ENCODE results near the gene SRGAP1. TPM values are rescaled to one million over a fixed set of nuclear protein-coding genes. Genes with fewer than 3 reads are reported as not detected.

SRGAP1 gene
- total RNA-seq: 1.3 and 3.2 TPM in 2 replicates

GRCh38 chr12:63844391-63845341 is at the start of gene SRGAP1:
Gene SRGAP1 (plus strand): TSS chr12:63844700. CDS start chr12:63844817, 117 bp downstream.
- DNase-seq (ENCODE audit: low read depth in 2 of 2): peak in 1 of 2 donors; percentile 70

GRCh38 chr12:63795032-63795687 is 49.3 kb upstream of the SRGAP1 start:
- no peak for DNase-seq (ENCODE audit: low read depth in 2 of 2)

GRCh38 chr12:63795944-63796343 is 48.6 kb upstream of the SRGAP1 start:
- no peak for DNase-seq (ENCODE audit: low read depth in 2 of 2)

GRCh38 chr12:63802012-63802608 is 42.4 kb upstream of the SRGAP1 start:
- DNase-seq (ENCODE audit: low read depth in 2 of 2): peak; percentile 15 to 33

GRCh38 chr12:63804746-63805145 is 39.8 kb upstream of the SRGAP1 start:
- DNase-seq (ENCODE audit: low read depth in 2 of 2): no peak

GRCh38 chr12:63805704-63806672 is 38.5 kb upstream of the SRGAP1 start:
- DNase-seq (ENCODE audit: low read depth in 2 of 2): peak in 1 of 2 donors; percentile 5

- DNase-seq (ENCODE audit: low read depth in 2 of 2): no peak
These were observed 35.9 kb upstream of the SRGAP1 start for GRCh38 chr12:63808631-63809030.

- DNase-seq (ENCODE audit: low read depth in 2 of 2): no peak
These were observed 34.9 kb upstream of the SRGAP1 start for GRCh38 chr12:63809566-63809965.

- DNase-seq (ENCODE audit: low read depth in 2 of 2): no peak
These were observed 33.2 kb upstream of the SRGAP1 start for GRCh38 chr12:63811334-63811733.

- DNase-seq (ENCODE audit: low read depth in 2 of 2): no peak
These were observed 32.7 kb upstream of the SRGAP1 start for GRCh38 chr12:63811755-63812154.

- DNase-seq (ENCODE audit: low read depth in 2 of 2): no peak
These were observed 30.2 kb upstream of the SRGAP1 start for GRCh38 chr12:63814146-63814772.

GRCh38 chr12:63815482-63815852 is 29.0 kb upstream of the SRGAP1 start:
- no peak for DNase-seq (ENCODE audit: low read depth in 2 of 2)

GRCh38 chr12:63816031-63816430 is 28.5 kb upstream of the SRGAP1 start:
- DNase-seq (ENCODE audit: low read depth in 2 of 2): no peak

GRCh38 chr12:63820427-63820826 is 24.1 kb upstream of the SRGAP1 start:
- no peak for DNase-seq (ENCODE audit: low read depth in 2 of 2)

- no peak for DNase-seq (ENCODE audit: low read depth in 2 of 2)
These were observed 22.7 kb upstream of the SRGAP1 start for GRCh38 chr12:63821781-63822251.

- no peak for DNase-seq (ENCODE audit: low read depth in 2 of 2)
These were observed 22.1 kb upstream of the SRGAP1 start for GRCh38 chr12:63822352-63822751.

GRCh38 chr12:63823040-63823439 is 21.5 kb upstream of the SRGAP1 start:
- DNase-seq (ENCODE audit: low read depth in 2 of 2): no peak

- DNase-seq (ENCODE audit: low read depth in 2 of 2): peak; percentile 61 to 63
These were observed 18.4 kb upstream of the SRGAP1 start for GRCh38 chr12:63826006-63826585.

- DNase-seq (ENCODE audit: low read depth in 2 of 2): no peak
These were observed 15.6 kb upstream of the SRGAP1 start for GRCh38 chr12:63828867-63829266.

- no peak for DNase-seq (ENCODE audit: low read depth in 2 of 2)
These were observed 8.5 kb upstream of the SRGAP1 start for GRCh38 chr12:63836046-63836445.

All from dermis microvascular lymphatic vessel endothelial cell (primary cell).